Activated T-cell treated with anti-CD3 and anti-CD28 coated beads, Interleukin-2, amount 50 U/mL, for 72 hours (primary cell): Measurements from ENCODE around the gene VTI1A. TPM values are rescaled to one million over a fixed set of nuclear protein-coding genes. Genes with fewer than 3 reads are reported as not detected.

ENCODE experiments used
- ATAC-seq, 2 donors: fragments of 150-1000 bp; cut with Tn5 transposase; replicated peaks in 1 of 2; 2 replicates each; pipeline ENCODE4 v1.10.0; 2021; ENCODE audit warnings: moderate library complexity in 2 of 2, mild to moderate bottlenecking in 1 of 2
- DNase-seq, 2 donors: peaks; one replicate each; pipeline ENCODE4 v3.0.0; 2021 to 2022; ENCODE audit warnings: mixed read lengths in 1 of 2
- H3K27ac Mint-ChIP-seq: one replicate; pipeline ENCODE4 v1.8.0; 2022; ENCODE audit warnings: mild to moderate bottlenecking, moderate library complexity, mixed read lengths
- H3K27me3 Mint-ChIP-seq: one replicate; pipeline ENCODE4 v1.8.0; 2022; ENCODE audit warnings: low read depth, mixed read lengths
- H3K36me3 Mint-ChIP-seq, 2 donors: one replicate each; pipeline ENCODE4 v1.8.0; 2022; ENCODE audit warnings: mixed read lengths in 2 of 2, mild to moderate bottlenecking in 1 of 2; ENCODE audit not compliant: insufficient read depth in 2 of 2
- H3K4me1 Mint-ChIP-seq: one replicate; pipeline ENCODE4 v1.8.0; 2022; ENCODE audit warnings: low read depth, mixed read lengths
- H3K4me3 Mint-ChIP-seq, 2 donors: one replicate each; pipeline ENCODE4 v1.8.0; 2022; ENCODE audit warnings: mild to moderate bottlenecking in 2 of 2, mixed read lengths in 2 of 2, moderate library complexity in 2 of 2
- H3K9me3 Mint-ChIP-seq, 2 donors: one replicate each; pipeline ENCODE4 v1.8.0; 2022; ENCODE audit warnings: mixed read lengths in 2 of 2
- total RNA-seq, 2 donors: library from RNA; stranded (reverse); gene quantifications; one replicate each; pipeline ENCODE4 v1.2.3, GENCODE V29; 2022

VTI1A gene
- total RNA-seq, 2 donors from 2014 or later = 65.5 to 71.8 TPM

GRCh38 chr10:112624546-112625048, 177.6 kb downstream of the VTI1A start:
- no peak overlapping the region for H3K27ac Mint-ChIP-seq
- no peaks in the 10 kb centered on the region for H3K9me3 Mint-ChIP-seq
- H3K27me3 Mint-ChIP-seq = no peaks in the 10 kb centered on the region
- no peak for ATAC-seq
- DNase-seq = no peak
- peaks cover 0 to 2% of the 10 kb centered on the region in 2 donors for H3K36me3 Mint-ChIP-seq
- no peaks in the 10 kb centered on the region for H3K4me1 Mint-ChIP-seq
- no peak overlapping the region for H3K4me3 Mint-ChIP-seq

GRCh38 chr10:112628951-112629609, 182.1 kb downstream of the VTI1A start:
- ATAC-seq (no peak), DNase-seq (no peak)
- H3K27me3 Mint-ChIP-seq = no peaks in the 10 kb centered on the region
- H3K4me3 Mint-ChIP-seq = no peak overlapping the region
- H3K36me3 Mint-ChIP-seq = peaks cover 0 to 2% of the 10 kb centered on the region in 2 donors
- no peaks in the 10 kb centered on the region for H3K9me3 Mint-ChIP-seq
- no peaks in the 10 kb centered on the region for H3K4me1 Mint-ChIP-seq
- no peak overlapping the region for H3K27ac Mint-ChIP-seq

- Mint-ChIP-seq H3K9me3 (peaks cover 0 to 4% of the 10 kb centered on the region in 2 donors), H3K27ac (no peak overlapping the region), H3K4me3 (no peak overlapping the region)
These were observed 184.7 kb downstream of the VTI1A start for GRCh38 chr10:112631501-112632400.

GRCh38 chr10:112634096-112634830, 187.2 kb downstream of the VTI1A start:
- ATAC-seq (no peak), DNase-seq (no peak)
- H3K4me1 Mint-ChIP-seq = no peaks in the 10 kb centered on the region
- no peak overlapping the region for H3K27ac Mint-ChIP-seq
- H3K9me3 Mint-ChIP-seq = peaks cover 0 to 4% of the 10 kb centered on the region in 2 donors
- H3K27me3 Mint-ChIP-seq = no peaks in the 10 kb centered on the region
- H3K36me3 Mint-ChIP-seq = peaks cover 0 to under 1% of the 10 kb centered on the region in 2 donors
- no peak overlapping the region for H3K4me3 Mint-ChIP-seq

More at GRCh38 chr10:112631501-112632400, 184.7 kb downstream of the VTI1A start:
- DNase-seq (no peak), ATAC-seq (no peak)
- H3K4me1 Mint-ChIP-seq = no peaks in the 10 kb centered on the region
- H3K36me3 Mint-ChIP-seq = peaks cover 0 to 2% of the 10 kb centered on the region in 2 donors
- no peaks in the 10 kb centered on the region for H3K27me3 Mint-ChIP-seq

GRCh38 chr10:112637901-112638300, 190.9 kb downstream of the VTI1A start:
- no peak for DNase-seq
- H3K4me1 Mint-ChIP-seq = no peaks in the 10 kb centered on the region
- ATAC-seq = no peak
- no peak overlapping the region for H3K4me3 Mint-ChIP-seq
- H3K27me3 Mint-ChIP-seq = no peaks in the 10 kb centered on the region
- no peaks in the 10 kb centered on the region for H3K36me3 Mint-ChIP-seq
- H3K9me3 Mint-ChIP-seq = peaks cover 0 to 4% of the 10 kb centered on the region in 2 donors
- no peak overlapping the region for H3K27ac Mint-ChIP-seq

GRCh38 chr10:112639298-112639697, 192.3 kb downstream of the VTI1A start:
- no peaks in the 10 kb centered on the region for H3K36me3 Mint-ChIP-seq
- H3K4me3 Mint-ChIP-seq = no peak overlapping the region
- H3K4me1 Mint-ChIP-seq = no peaks in the 10 kb centered on the region
- H3K27me3 Mint-ChIP-seq = no peaks in the 10 kb centered on the region
- H3K27ac Mint-ChIP-seq = no peak overlapping the region
- ATAC-seq (no peak), DNase-seq (no peak)
- H3K9me3 Mint-ChIP-seq = peaks cover 0 to 4% of the 10 kb centered on the region in 2 donors

GRCh38 chr10:112640638-112641037, 193.6 kb downstream of the VTI1A start:
- ATAC-seq = no peak
- Mint-ChIP-seq H3K27ac (no peak overlapping the region), H3K36me3 (no peaks in the 10 kb centered on the region), H3K4me3 (no peak overlapping the region), H3K9me3 (no peaks in the 10 kb centered on the region), H3K4me1 (no peaks in the 10 kb centered on the region), H3K27me3 (no peaks in the 10 kb centered on the region)
- no peak for DNase-seq

GRCh38 chr10:112643600-112644264, 196.7 kb downstream of the VTI1A start:
- ATAC-seq = no peak
- H3K4me1 Mint-ChIP-seq = no peaks in the 10 kb centered on the region
- no peak overlapping the region for H3K4me3 Mint-ChIP-seq
- H3K27me3 Mint-ChIP-seq = no peaks in the 10 kb centered on the region
- DNase-seq = no peak
- no peaks in the 10 kb centered on the region for H3K9me3 Mint-ChIP-seq
- no peak overlapping the region for H3K27ac Mint-ChIP-seq
- no peaks in the 10 kb centered on the region for H3K36me3 Mint-ChIP-seq

- Mint-ChIP-seq H3K27ac (no peak overlapping the region), H3K27me3 (no peaks in the 10 kb centered on the region), H3K36me3 (no peaks in the 10 kb centered on the region), H3K4me1 (no peaks in the 10 kb centered on the region), H3K9me3 (no peaks in the 10 kb centered on the region), H3K4me3 (no peak overlapping the region)
- no peak for ATAC-seq
- DNase-seq = no peak
These were observed 197.2 kb downstream of the VTI1A start for GRCh38 chr10:112644265-112644645.

GRCh38 chr10:112649006-112649821, 202.2 kb downstream of the VTI1A start:
- Mint-ChIP-seq H3K4me3 (no peak overlapping the region), H3K4me1 (no peaks in the 10 kb centered on the region), H3K36me3 (no peaks in the 10 kb centered on the region), H3K27ac (no peak overlapping the region), H3K9me3 (no peaks in the 10 kb centered on the region), H3K27me3 (no peaks in the 10 kb centered on the region)
- DNase-seq (no peak), ATAC-seq (no peak)

- Mint-ChIP-seq H3K27ac (no peak overlapping the region), H3K36me3 (no peaks in the 10 kb centered on the region), H3K4me1 (no peaks in the 10 kb centered on the region), H3K4me3 (no peak overlapping the region), H3K27me3 (no peaks in the 10 kb centered on the region), H3K9me3 (no peaks in the 10 kb centered on the region)
- DNase-seq (no peak), ATAC-seq (no peak)
These were observed 202.8 kb downstream of the VTI1A start for GRCh38 chr10:112649822-112650152.

GRCh38 chr10:112650588-112651030, 203.6 kb downstream of the VTI1A start:
- Mint-ChIP-seq H3K9me3 (no peaks in the 10 kb centered on the region), H3K27me3 (no peaks in the 10 kb centered on the region), H3K27ac (no peak overlapping the region), H3K4me1 (no peaks in the 10 kb centered on the region), H3K36me3 (no peaks in the 10 kb centered on the region), H3K4me3 (no peak overlapping the region)
- no peak for DNase-seq
- ATAC-seq = no peak
